ENCODE data around the gene NTMT1. TPM values are rescaled to one million over a fixed set of nuclear protein-coding genes. Genes with fewer than 3 reads are reported as not detected.

The NTMT1 gene
- polyA plus RNA-seq, 3 donors, result 16.0 to 43.9 (median 28.2) TPM

DNA sequence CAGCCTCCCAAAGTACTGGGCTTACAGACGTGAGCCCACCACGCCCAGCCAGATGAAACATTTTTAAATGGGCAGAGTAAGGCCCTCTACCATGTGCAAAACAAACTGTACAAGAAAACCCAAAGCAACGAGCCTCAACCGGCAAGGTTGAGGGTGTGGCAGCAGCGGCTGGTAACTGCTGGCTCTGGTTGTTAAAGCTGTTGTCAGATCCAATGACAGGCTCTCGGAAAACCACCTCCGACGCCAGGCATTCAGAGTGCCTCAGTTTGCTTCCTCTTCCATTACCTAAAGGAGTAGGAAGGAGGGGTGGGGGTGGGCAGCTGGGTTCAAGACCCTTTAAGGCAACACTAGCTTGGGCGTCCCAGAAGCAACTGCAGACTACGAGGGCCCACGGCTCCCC lies 18.4 kb downstream of the NTMT1 start:
- no peak overlapping the region for H2AFZ ChIP-seq (ENCODE audit: insufficient read depth, low read depth, low read length, poor library complexity, severe bottlenecking)
- intact Hi-C loops (cut with micrococcal nuclease), result loop anchor here (5.0 kb wide), 2 partner anchors 88 to 148 kb away; no protein-coding TSS in a partner anchor
- 97% methylated on average over 4 of the region's 11 CpGs for WGBS (ENCODE audit: insufficient coverage)

DNA sequence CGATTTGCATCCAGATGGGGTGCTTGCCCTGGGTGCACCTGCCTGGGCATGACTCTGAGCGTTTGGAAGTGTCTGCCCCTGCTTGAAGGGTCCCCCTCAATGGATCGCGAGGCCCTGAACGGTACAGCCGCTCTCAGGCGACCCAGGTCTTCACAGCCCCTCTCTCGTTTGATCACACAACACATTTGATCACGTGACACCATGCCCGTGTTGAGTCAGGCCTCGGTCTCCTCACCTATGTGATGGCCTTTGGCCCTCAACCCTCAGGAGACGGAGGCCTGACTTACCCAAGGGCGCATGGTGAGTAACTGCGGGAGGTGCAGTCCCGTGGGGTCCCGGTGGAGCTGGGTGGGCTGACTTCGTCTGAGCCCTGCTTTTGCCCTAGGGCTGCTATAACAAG lies 18.9 kb downstream of the NTMT1 start:
- Histone ChIP-seq H4K20me1 (ENCODE audit: insufficient read depth, low read length) (peaks cover 17% of the 10 kb centered on the region), H3K36me3 (replicated peaks in 1 of 2; ENCODE audit: control insufficient read depth in 1 of 2, insufficient read depth in 2 of 2, low read length in 2 of 2) (no peaks in the 10 kb centered on the region), H3K9me3 (replicated peaks in 1 of 2; ENCODE audit: control insufficient read depth in 1 of 2, insufficient read depth in 1 of 2, low read length in 2 of 2) (no peaks in the 10 kb centered on the region), H2AFZ (ENCODE audit: insufficient read depth, low read depth, low read length, poor library complexity, severe bottlenecking) (no peak overlapping the region), H3K4me2 (replicated peaks; ENCODE audit: extremely low read depth, low read length, poor library complexity, severe bottlenecking) (no peak overlapping the region), H3K79me2 (ENCODE audit: insufficient read depth, low read length) (peaks cover 19% of the 10 kb centered on the region), H3K4me1 (ENCODE audit: control insufficient read depth in 1 of 2, insufficient read depth in 2 of 2, low read length in 2 of 2) (peaks cover 19 to 25% of the 10 kb centered on the region in 2 donors), H3K4me3 (replicated peaks in 1 of 3; ENCODE audit: low read depth in 2 of 3, low read length in 3 of 3) (no peak overlapping the region), H3K27me3 (ENCODE audit: control insufficient read depth in 2 of 2, insufficient read depth in 2 of 2, low read length in 2 of 2) (no peaks in the 10 kb centered on the region), H3K9ac (ENCODE audit: insufficient read depth, low read length, poor library complexity, severe bottlenecking) (no peak overlapping the region), H3K27ac (ENCODE audit: low read depth in 1 of 2, low read length in 2 of 2) (no peak overlapping the region)
- intact Hi-C loops (cut with micrococcal nuclease), result loop anchor here (5.0 kb wide), 2 partner anchors 87 to 147 kb away; no protein-coding TSS in a partner anchor
- TF ChIP-seq, protein P1, sequence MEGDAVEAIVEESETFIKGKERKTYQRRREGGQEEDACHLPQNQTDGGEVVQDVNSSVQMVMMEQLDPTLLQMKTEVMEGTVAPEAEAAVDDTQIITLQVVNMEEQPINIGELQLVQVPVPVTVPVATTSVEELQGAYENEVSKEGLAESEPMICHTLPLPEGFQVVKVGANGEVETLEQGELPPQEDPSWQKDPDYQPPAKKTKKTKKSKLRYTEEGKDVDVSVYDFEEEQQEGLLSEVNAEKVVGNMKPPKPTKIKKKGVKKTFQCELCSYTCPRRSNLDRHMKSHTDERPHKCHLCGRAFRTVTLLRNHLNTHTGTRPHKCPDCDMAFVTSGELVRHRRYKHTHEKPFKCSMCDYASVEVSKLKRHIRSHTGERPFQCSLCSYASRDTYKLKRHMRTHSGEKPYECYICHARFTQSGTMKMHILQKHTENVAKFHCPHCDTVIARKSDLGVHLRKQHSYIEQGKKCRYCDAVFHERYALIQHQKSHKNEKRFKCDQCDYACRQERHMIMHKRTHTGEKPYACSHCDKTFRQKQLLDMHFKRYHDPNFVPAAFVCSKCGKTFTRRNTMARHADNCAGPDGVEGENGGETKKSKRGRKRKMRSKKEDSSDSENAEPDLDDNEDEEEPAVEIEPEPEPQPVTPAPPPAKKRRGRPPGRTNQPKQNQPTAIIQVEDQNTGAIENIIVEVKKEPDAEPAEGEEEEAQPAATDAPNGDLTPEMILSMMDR (IDR thresholded peaks at IDR 0.05), result no peak
- Mint-ChIP-seq H3K9me3 (peaks cover 0 to 5% (median 4%) of the 10 kb centered on the region in 7 donors), H3K27me3 (ENCODE audit: low read depth in 3 of 3) (peaks cover 2 to 14% (median 4%) of the 10 kb centered on the region in 3 donors), H3K36me3 (no peaks in the 10 kb centered on the region), H3K4me3 (no peak overlapping the region), H3K27ac (no peak overlapping the region), H3K4me1 (peaks cover 18% of the 10 kb centered on the region)
- DNase-seq, result no peak
- 84% methylated on average over 16 of the region's 17 CpGs for WGBS (ENCODE audit: insufficient coverage)

More for the DNA sequence above, 18.4 kb downstream of the NTMT1 start:
- H3K36me3 Mint-ChIP-seq, result peaks cover 0 to 2% of the 10 kb centered on the region in 2 donors
- TF ChIP-seq, protein P1 (IDR thresholded peaks at IDR 0.05), result no peak
- no peak overlapping the region for H3K4me2 ChIP-seq (replicated peaks; ENCODE audit: extremely low read depth, low read length, poor library complexity, severe bottlenecking)
- H3K79me2 ChIP-seq (ENCODE audit: insufficient read depth, low read length), result peaks cover 24% of the 10 kb centered on the region
- H3K9me3 ChIP-seq (replicated peaks in 1 of 2; ENCODE audit: control insufficient read depth in 1 of 2, insufficient read depth in 1 of 2, low read length in 2 of 2), result no peaks in the 10 kb centered on the region
- H3K27ac Mint-ChIP-seq, result no peak overlapping the region
- no peak overlapping the region for H3K9ac ChIP-seq (ENCODE audit: insufficient read depth, low read length, poor library complexity, severe bottlenecking)
- peaks cover 0 to 5% (median 4%) of the 10 kb centered on the region in 7 donors for H3K9me3 Mint-ChIP-seq
- peaks cover 18% of the 10 kb centered on the region for H3K4me1 Mint-ChIP-seq
- H3K4me1 ChIP-seq (ENCODE audit: control insufficient read depth in 1 of 2, insufficient read depth in 2 of 2, low read length in 2 of 2), result peaks cover 19 to 29% of the 10 kb centered on the region in 2 donors
- no peak overlapping the region for H3K4me3 ChIP-seq (replicated peaks in 1 of 3; ENCODE audit: low read depth in 2 of 3, low read length in 3 of 3)
- no peak for DNase-seq
- H3K4me3 Mint-ChIP-seq, result no peak overlapping the region
- peaks cover 2 to 3% of the 10 kb centered on the region in 2 donors for H3K36me3 ChIP-seq (replicated peaks in 1 of 2; ENCODE audit: control insufficient read depth in 1 of 2, insufficient read depth in 2 of 2, low read length in 2 of 2)
- no peak overlapping the region for H3K27ac ChIP-seq (ENCODE audit: low read depth in 1 of 2, low read length in 2 of 2)
- H3K27me3 Mint-ChIP-seq (ENCODE audit: low read depth in 3 of 3), result peaks cover 2 to 14% (median 4%) of the 10 kb centered on the region in 3 donors
- peaks cover 23% of the 10 kb centered on the region for H4K20me1 ChIP-seq (ENCODE audit: insufficient read depth, low read length)
- H3K27me3 ChIP-seq (ENCODE audit: control insufficient read depth in 2 of 2, insufficient read depth in 2 of 2, low read length in 2 of 2), result no peaks in the 10 kb centered on the region
